HL-60 (cell line): ENCODE data around the gene DYRK1A.

ENCODE experiments used
- DNase-seq, 2 experiments: peaks; one replicate each; pipeline ENCODE4 v3.0.0-alpha.2; 2010 to 2020; ENCODE audit warnings: low read depth in 1 of 2, low spot score in 1 of 2
- H3K27ac ChIP-seq: fragments of 250-450 bp; sonication (Bioruptor Pico); replicated peaks from 2 replicates; pipeline ENCODE4 v1.5.1; 2020; ENCODE audit warnings: mild to moderate bottlenecking, moderate library complexity
- H3K27me3 ChIP-seq: fragments of 250-450 bp; sonication (Bioruptor Pico); 2 replicates; pipeline ENCODE4 v1.5.1; 2021; ENCODE audit warnings: mild to moderate bottlenecking, moderate library complexity; ENCODE audit not compliant: insufficient read depth, poor library complexity, severe bottlenecking
- H3K4me3 ChIP-seq: replicated peaks from 2 replicates; pipeline ENCODE4 v1.5.1; 2011; ENCODE audit warnings: mild to moderate bottlenecking, control low read depth, low read length; ENCODE audit not compliant: insufficient read depth
- GABPA ChIP-seq: IDR thresholded peaks from 2 replicates; pipeline ENCODE4 v1.6.1; 2012; ENCODE audit warnings: low read depth
- POLR2AphosphoS5 ChIP-seq: IDR thresholded peaks from 2 replicates; pipeline ENCODE4 v1.6.1; 2012; ENCODE audit warnings: low read depth
- SPI1 ChIP-seq: IDR thresholded peaks from 2 replicates; pipeline ENCODE4 v1.6.1; 2012; ENCODE audit warnings: low read depth, mild to moderate bottlenecking, borderline replicate concordance
- TF ChIP-seq, protein P1 (sequence below): IDR thresholded peaks from 2 replicates; pipeline ENCODE4 v1.6.1; 2012; ENCODE audit warnings: low read depth; ENCODE audit not compliant: insufficient replicate concordance
- TF ChIP-seq, protein P2 (sequence below): IDR thresholded peaks from one replicate; pipeline ENCODE4 v1.5.1; 2011; ENCODE audit warnings: low read length, control low read depth, inconsistent platforms; ENCODE audit not compliant: insufficient read depth

DYRK1A gene

DNA sequence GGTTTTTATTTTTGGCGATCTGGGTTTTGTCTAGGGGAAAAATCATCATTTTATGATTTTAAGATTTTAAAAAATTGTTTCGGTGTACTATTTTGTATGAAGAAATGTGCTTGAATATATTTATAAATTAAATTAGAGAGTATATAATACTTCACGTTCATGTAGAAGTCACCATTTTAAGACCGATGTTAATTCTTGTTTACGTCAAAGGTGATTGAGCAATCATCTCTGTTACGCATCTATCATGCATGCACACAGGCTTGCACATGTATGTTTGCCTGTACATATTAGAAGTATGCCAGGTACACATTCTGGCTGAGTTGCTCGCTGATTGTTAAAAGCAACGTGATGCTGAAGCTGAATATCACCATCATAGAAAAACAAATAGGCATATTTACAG is 54.7 kb downstream of the DYRK1A start:
- no peak for DNase-seq
- TF ChIP-seq POLR2AphosphoS5 (no peak), SPI1 (no peak), GABPA (no peak)
- TF ChIP-seq, protein P1, sequence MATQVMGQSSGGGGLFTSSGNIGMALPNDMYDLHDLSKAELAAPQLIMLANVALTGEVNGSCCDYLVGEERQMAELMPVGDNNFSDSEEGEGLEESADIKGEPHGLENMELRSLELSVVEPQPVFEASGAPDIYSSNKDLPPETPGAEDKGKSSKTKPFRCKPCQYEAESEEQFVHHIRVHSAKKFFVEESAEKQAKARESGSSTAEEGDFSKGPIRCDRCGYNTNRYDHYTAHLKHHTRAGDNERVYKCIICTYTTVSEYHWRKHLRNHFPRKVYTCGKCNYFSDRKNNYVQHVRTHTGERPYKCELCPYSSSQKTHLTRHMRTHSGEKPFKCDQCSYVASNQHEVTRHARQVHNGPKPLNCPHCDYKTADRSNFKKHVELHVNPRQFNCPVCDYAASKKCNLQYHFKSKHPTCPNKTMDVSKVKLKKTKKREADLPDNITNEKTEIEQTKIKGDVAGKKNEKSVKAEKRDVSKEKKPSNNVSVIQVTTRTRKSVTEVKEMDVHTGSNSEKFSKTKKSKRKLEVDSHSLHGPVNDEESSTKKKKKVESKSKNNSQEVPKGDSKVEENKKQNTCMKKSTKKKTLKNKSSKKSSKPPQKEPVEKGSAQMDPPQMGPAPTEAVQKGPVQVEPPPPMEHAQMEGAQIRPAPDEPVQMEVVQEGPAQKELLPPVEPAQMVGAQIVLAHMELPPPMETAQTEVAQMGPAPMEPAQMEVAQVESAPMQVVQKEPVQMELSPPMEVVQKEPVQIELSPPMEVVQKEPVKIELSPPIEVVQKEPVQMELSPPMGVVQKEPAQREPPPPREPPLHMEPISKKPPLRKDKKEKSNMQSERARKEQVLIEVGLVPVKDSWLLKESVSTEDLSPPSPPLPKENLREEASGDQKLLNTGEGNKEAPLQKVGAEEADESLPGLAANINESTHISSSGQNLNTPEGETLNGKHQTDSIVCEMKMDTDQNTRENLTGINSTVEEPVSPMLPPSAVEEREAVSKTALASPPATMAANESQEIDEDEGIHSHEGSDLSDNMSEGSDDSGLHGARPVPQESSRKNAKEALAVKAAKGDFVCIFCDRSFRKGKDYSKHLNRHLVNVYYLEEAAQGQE = no peak
- TF ChIP-seq, protein P2, sequence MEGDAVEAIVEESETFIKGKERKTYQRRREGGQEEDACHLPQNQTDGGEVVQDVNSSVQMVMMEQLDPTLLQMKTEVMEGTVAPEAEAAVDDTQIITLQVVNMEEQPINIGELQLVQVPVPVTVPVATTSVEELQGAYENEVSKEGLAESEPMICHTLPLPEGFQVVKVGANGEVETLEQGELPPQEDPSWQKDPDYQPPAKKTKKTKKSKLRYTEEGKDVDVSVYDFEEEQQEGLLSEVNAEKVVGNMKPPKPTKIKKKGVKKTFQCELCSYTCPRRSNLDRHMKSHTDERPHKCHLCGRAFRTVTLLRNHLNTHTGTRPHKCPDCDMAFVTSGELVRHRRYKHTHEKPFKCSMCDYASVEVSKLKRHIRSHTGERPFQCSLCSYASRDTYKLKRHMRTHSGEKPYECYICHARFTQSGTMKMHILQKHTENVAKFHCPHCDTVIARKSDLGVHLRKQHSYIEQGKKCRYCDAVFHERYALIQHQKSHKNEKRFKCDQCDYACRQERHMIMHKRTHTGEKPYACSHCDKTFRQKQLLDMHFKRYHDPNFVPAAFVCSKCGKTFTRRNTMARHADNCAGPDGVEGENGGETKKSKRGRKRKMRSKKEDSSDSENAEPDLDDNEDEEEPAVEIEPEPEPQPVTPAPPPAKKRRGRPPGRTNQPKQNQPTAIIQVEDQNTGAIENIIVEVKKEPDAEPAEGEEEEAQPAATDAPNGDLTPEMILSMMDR = no peak
- H3K27me3 ChIP-seq = no peaks in the 10 kb centered on the region
- H3K4me3 ChIP-seq = no peak overlapping the region
- H3K27ac ChIP-seq = no peak overlapping the region

DNA sequence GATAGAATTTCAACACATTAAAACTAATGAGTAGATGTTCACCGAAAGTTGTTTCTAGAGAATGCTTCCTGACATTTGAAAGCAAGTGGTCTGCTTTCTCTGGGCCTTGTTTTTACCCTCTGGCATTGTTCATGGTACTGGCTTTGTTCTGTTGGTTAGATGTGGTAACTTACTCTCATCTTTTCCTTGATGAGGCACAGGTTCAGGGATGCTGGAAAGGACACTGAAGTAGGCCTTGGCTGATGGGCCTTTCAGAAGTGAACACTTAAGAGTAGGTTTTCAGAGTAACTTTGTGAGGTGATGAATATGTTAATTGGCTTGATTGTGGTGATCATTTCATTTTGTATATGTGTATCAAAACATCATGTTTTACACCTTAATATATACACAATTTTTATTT is 55.8 kb downstream of the DYRK1A start:
- Histone ChIP-seq H3K4me3 (no peak overlapping the region), H3K27me3 (no peaks in the 10 kb centered on the region), H3K27ac (no peak overlapping the region)
- TF ChIP-seq, protein P2 = no peak
- TF ChIP-seq SPI1 (no peak), POLR2AphosphoS5 (no peak), GABPA (no peak)
- TF ChIP-seq, protein P1 = no peak
- DNase-seq = no peak

DNA sequence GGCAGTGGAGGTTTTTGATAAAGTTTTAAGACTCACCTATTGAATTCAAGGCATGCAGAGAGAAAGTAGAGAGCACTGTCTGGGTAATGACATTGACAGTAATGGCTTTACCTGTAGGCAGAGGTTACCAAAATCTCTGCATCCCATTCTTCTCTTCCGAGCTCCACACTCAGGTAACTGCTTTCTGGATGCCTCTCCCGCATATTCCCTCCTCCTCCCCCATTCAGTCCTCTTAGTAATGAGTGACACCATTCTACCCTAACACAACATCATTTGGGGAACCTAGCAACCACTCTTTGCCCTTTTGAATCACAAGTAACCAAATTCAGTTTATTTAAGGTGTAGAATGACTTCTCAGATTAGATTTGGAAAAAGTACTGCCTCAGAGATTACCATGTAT is 56.5 kb downstream of the DYRK1A start:
- H3K27me3 ChIP-seq = no peaks in the 10 kb centered on the region
- DNase-seq = no peak
- H3K27ac ChIP-seq = no peak overlapping the region
- H3K4me3 ChIP-seq = no peak overlapping the region
- TF ChIP-seq, protein P2 = no peak
- TF ChIP-seq GABPA (no peak), SPI1 (no peak), POLR2AphosphoS5 (no peak)
- TF ChIP-seq, protein P1 = no peak
